Prostate gland (tissue), 2 donors: ENCODE results near the gene CDH13. TPM values are rescaled to one million over a fixed set of nuclear protein-coding genes. Genes with fewer than 3 reads are reported as not detected.

Experiments
- DNase-seq: peaks from one replicate; pipeline ENCODE4 v3.0.0-alpha.2; 2019; ENCODE audit warnings: low spot score
- H3K27ac ChIP-seq, 2 donors: fragments of 200-600 bp; sonication (generic); 2 replicates each; pipeline ENCODE4 v1.5.1; 2017 to 2019
- H3K27me3 ChIP-seq: fragments of 200-600 bp; sonication (generic); replicated peaks from 2 replicates; pipeline ENCODE4 v1.5.1; 2019; ENCODE audit not compliant: insufficient read depth
- H3K36me3 ChIP-seq, 2 donors: fragments of 200-600 bp; sonication (generic); 1 replicate in 1 of 2; 2 replicates in 1 of 2; pipeline versions ENCODE4 v1.5.1 to v1.8.1; 2017 to 2019
- H3K4me1 ChIP-seq: fragments of 200-600 bp; sonication (generic); replicated peaks from 2 replicates; pipeline ENCODE4 v1.5.1; 2019
- H3K4me3 ChIP-seq, 2 donors: fragments of 200-600 bp; sonication (generic); 2 replicates each; pipeline ENCODE4 v1.5.1; 2017 to 2019
- H3K9me3 ChIP-seq: fragments of 200-600 bp; sonication (generic); 2 replicates; pipeline ENCODE4 v1.5.1; 2017
- CTCF ChIP-seq, 4 experiments: fragments of 200-600 bp in 2 of 4; fragments of 450-650 bp in 2 of 4; sonication (generic) in 2 of 4; IDR thresholded peaks; 1 replicate in 3 of 4; 2 replicates in 1 of 4; pipeline ENCODE4 v1.5.1; 2016 to 2019; ENCODE audit warnings: antibody characterized with exemption in 4 of 4, mild to moderate bottlenecking in 2 of 4, moderate library complexity in 2 of 4
- POLR2A ChIP-seq: fragments of 450-650 bp; IDR thresholded peaks from one replicate; pipeline ENCODE4 v1.6.1; 2016; ENCODE audit warnings: antibody characterized with exemption, mild to moderate bottlenecking
- POLR2AphosphoS5 ChIP-seq: sonication (generic); formaldehyde crosslinking; IDR thresholded peaks from one replicate; pipeline ENCODE4 v1.6.1; 2017; ENCODE audit warnings: antibody characterized with exemption
- WGBS: methylation state at CpG from one replicate; pipeline ENCODE4 v1.1.5; 2018; 5-methylcytosine and 5-hydroxymethylcytosine counted together
- intact Hi-C: fragments of 100-400 bp; cut with DNase I; formaldehyde crosslinking; loops from one replicate; pipeline ENCODE4 v1.14.2; 2022
- total RNA-seq, 2 donors: library from RNA; depleted of rRNA; stranded (reverse); fragments of >200 nt; gene quantifications; one replicate each; pipeline ENCODE4 v1.1.0, GENCODE V29; 2016

The CDH13 gene
- total RNA-seq, 2 donors from 2014 or later, result 20.6 to 23.0 TPM

GRCh38 chr16:82652826-82653225 is 26.1 kb downstream of the CDH13 start:
- WGBS, result 92% methylated on average over 4 of the region's 4 CpGs
- no peak for TF ChIP-seq POLR2A
- no peak for TF ChIP-seq CTCF (IDR thresholded peaks at IDR 0.05)
- no peak for TF ChIP-seq POLR2AphosphoS5
- intact Hi-C loops, result no loop called here

GRCh38 chr16:82653550-82654511 is 27.1 kb downstream of the CDH13 start:
- no peaks in the 10 kb centered on the region for H3K36me3 ChIP-seq
- H3K27me3 ChIP-seq, result no peaks in the 10 kb centered on the region
- no peaks in the 10 kb centered on the region for H3K9me3 ChIP-seq
- no peak for DNase-seq
- no peaks in the 10 kb centered on the region for H3K4me1 ChIP-seq
- no peak for TF ChIP-seq POLR2A
- TF ChIP-seq CTCF (IDR thresholded peaks at IDR 0.05), result no peak
- TF ChIP-seq POLR2AphosphoS5, result no peak
- no peak overlapping the region for H3K4me3 ChIP-seq
- no peak overlapping the region for H3K27ac ChIP-seq
- intact Hi-C loops, result no loop called here
- 63% methylated on average over 11 of the region's 11 CpGs for whole genome bisulfite sequencing

More at GRCh38 chr16:82652826-82653225, 26.1 kb downstream of the CDH13 start:
- Histone ChIP-seq H3K36me3 (no peaks in the 10 kb centered on the region), H3K9me3 (no peaks in the 10 kb centered on the region), H3K4me1 (no peaks in the 10 kb centered on the region), H3K27ac (no peak overlapping the region), H3K4me3 (no peak overlapping the region), H3K27me3 (no peaks in the 10 kb centered on the region)
- DNase-seq, result no peak

- H3K36me3 ChIP-seq, result no peaks in the 10 kb centered on the region
- no peak overlapping the region for H3K27ac ChIP-seq
- H3K4me3 ChIP-seq, result no peak overlapping the region
- intact Hi-C loops, result no loop called here
- no peaks in the 10 kb centered on the region for H3K4me1 ChIP-seq
- WGBS, result 56% methylated on average over 6 of the region's 6 CpGs
- TF ChIP-seq POLR2A (no peak), POLR2AphosphoS5 (no peak), CTCF (IDR thresholded peaks at IDR 0.05) (no peak)
- DNase-seq, result no peak
- no peaks in the 10 kb centered on the region for H3K27me3 ChIP-seq
- H3K9me3 ChIP-seq, result no peaks in the 10 kb centered on the region
Observed at GRCh38 chr16:82655072-82655714, 28.4 kb downstream of the CDH13 start.

- Histone ChIP-seq H3K9me3 (no peaks in the 10 kb centered on the region), H3K4me3 (no peak overlapping the region), H3K27me3 (no peaks in the 10 kb centered on the region), H3K36me3 (no peaks in the 10 kb centered on the region), H3K27ac (no peak overlapping the region), H3K4me1 (no peaks in the 10 kb centered on the region)
- 84% methylated on average over 5 of the region's 5 CpGs for WGBS
- no peak for DNase-seq
- intact Hi-C loops, result no loop called here
- no peak for TF ChIP-seq CTCF (IDR thresholded peaks at IDR 0.05)
- TF ChIP-seq POLR2A, result no peak
- TF ChIP-seq POLR2AphosphoS5, result no peak
Observed at GRCh38 chr16:82655720-82656490, 29.1 kb downstream of the CDH13 start.
